NCI-H1694 treated with DMSO at 0.1 percent for 48 hours (cell line): Measurements from ENCODE around the gene ISM1.

Source experiments
- DNase-seq: peaks from one replicate; lab custom pipeline; 2025; lab: John Stamatoyannopoulos, UW

The ISM1 gene

DNA sequence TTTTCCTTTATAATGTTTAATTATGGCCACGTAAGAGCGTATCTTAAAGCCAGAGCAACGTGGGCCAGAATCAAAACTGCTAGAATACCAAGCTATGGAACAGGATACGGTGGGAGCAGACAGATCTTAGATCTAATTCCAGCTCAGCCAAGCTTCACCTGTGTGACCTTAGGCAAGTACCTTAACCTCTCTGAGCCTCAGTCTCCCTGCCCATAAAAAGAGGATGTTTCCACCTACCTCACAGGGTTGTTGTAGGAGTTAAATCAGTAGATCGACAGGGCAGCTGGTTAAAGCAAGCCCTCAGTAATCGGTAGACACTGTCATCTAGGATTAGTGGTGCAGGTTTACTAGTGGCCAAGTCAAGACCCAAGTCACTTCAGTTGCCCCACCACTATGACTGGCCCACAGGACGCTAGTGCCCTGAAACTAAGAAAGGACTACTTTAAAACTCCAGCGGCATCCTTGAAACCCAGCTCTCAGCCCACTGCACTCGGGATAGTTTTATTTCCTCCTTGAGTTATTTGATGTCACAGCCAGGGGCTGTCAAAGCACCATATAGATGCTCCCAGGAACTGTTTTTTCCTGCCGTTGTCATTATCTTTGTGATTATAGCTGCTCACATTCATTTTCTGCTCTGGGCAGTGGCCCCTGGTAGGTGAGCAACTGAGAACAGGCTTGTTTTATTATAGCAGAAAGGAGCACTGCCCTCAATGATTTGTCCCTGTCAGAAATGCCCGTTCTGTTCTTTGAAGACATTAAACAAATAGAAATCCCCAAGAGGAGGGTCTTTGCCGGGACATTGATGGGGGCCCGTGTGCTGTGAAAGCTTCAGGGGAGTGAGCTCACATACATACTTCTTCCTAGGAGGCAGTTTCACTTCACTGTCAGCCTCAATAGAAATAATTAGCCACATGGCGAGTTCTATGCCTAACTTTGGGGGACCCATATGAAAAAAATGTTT, 63.1 kb downstream of the ISM1 start:
- no peak for DNase-seq

DNA sequence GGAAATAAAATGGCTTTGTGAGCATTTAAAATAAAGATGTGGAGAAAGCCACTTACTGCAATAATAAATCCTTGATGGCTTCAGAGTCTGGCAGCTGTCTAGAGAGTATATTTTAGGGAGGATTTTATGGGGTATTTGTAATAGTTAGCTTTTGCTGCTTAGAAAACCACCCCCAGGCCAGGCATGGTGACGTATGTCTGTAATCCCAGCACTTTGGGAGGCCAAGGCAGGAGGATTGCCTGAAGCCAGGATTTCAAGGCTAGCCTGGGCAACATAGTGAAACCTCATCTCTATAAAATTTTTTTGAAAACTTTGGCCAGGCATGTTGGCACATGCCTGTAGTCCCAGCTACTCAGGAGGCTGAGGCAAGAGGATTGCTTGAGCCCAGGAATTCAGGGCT, 63.8 kb downstream of the ISM1 start:
- no peak for DNase-seq

DNA sequence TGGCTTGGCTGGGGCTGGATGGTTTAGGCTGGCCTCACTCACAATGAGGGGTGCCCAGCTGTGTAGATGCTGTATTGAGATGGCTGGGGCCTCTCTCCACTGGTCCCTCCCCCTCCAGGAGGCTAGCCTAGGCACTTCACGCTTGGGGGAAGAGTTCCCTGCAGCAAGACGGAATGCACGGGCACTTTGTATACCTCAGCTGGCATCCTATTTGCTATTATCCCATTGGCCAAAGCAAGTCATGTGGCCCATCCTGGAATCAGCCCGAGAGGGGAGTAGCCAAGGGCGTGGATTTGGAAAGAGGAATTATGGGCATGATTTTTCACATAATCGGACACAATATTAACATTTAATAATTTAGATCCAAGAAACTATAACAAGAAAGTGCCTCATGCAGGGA, 64.3 kb downstream of the ISM1 start:
- no peak for DNase-seq

DNA sequence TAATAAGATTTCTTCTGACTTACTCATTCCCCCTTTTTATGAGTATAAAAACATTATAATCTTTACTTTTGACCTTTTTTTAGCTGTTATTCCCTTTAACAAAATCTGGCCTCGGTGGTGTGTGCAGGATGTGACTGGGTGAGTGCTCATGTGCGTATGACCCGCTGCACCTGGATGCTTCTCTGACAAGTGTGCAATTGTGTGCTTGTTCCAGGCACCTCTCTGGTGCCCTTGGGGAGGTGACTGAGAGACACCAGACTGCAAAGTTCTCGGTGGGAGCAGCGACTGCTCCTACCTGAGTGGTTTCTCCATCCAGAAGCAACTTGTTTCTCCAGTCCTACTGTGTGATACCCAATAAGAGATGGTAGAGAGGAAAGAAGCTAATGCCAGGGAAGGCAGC, 65.0 kb downstream of the ISM1 start:
- DNase-seq, result no peak

DNA sequence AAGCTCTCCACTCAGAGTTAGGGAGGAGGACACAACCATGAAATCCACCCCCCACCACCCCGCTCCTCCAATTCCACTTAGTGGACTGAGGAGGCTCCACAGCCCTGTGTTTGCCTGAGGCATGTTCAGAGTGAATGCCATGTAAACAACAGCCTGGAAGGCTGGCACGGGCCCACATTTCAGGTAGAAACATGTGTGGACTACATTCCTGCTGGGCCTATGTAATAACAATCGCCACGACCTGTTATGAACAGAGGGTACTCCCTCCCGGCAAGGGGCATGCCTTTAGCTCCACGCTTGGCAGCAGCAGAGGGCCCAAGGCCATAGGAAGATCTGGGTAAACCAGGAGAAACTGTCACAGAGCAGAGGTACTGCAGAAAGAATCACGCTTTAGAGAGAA, 65.5 kb downstream of the ISM1 start:
- DNase-seq, result peak; percentile 82

DNA sequence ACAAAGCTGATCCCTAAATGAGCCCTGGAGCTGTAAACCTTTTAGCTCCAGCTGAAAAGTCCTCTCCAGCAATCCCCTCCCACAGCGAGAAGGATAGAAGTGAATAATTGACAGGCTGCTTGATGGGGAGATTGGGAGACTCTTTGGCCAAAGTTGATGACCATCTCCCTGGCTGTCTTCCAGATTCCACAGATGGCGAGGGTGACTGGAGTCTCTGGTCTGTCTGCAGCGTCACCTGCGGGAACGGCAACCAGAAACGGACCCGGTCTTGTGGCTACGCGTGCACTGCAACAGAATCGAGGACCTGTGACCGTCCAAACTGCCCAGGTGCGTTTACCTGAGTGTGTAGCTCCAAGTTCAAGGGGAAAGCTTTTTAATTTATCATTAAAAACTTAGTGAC, 67.3 kb downstream of the ISM1 start:
- no peak for DNase-seq

DNA sequence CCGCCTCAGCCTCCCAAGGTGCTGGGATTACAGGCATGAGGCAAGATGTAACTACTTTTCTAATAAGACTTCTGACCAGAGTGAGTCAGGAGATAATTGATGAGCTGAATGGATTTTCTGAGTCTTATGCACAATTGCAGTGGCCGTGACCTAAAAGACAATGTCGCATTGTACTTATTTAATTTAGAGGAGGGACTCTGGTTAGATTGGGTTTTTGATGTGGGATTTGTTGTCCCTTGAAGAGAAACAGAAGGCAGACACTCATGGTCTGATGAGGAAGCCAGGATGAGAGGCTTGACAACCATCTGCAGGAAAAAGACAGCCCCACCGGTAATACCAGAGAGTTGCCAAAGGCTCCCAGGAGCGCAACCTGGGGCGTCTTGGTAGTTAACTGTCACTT, 68.0 kb downstream of the ISM1 start:
- DNase-seq, result no peak

DNA sequence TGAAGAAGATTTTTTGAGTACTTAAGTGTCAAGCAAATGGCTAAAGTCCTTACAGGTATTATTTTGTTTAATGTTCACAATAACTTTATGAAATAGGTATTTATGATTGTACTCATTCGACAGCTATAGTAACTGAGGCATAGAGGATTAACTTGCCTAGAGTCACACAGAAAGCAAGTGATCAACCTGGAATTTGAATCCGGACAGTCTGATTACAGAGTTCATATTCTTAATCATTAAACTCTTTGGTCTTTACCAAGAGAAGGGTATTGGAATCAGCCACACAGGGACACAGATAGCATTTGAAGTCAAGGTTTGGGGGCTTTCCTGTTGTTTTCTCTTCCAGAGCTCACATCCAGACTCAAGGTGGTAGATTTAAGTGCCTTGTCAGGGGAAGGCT, 69.7 kb downstream of the ISM1 start:
- DNase-seq, result no peak

DNA sequence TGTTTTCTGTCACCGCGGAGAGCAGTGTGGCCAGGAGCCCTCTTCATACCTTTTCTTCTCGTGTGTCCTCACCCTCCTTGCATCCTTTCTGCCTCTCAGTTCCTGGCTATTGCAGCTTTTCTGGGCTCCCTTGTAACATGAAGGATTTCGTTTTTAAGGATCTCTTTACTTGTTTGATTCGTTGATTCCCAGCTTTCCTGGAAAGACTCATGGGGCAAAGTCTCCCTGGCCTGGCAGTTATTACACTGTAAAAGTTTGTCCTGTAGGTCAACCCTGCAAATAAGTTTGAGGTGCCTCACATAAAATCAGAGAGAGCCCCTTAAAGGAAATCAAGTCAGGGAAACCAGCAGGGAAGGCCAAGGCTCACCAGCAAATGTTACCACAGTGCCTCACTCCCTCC, 70.1 kb downstream of the ISM1 start:
- no peak for DNase-seq

DNA sequence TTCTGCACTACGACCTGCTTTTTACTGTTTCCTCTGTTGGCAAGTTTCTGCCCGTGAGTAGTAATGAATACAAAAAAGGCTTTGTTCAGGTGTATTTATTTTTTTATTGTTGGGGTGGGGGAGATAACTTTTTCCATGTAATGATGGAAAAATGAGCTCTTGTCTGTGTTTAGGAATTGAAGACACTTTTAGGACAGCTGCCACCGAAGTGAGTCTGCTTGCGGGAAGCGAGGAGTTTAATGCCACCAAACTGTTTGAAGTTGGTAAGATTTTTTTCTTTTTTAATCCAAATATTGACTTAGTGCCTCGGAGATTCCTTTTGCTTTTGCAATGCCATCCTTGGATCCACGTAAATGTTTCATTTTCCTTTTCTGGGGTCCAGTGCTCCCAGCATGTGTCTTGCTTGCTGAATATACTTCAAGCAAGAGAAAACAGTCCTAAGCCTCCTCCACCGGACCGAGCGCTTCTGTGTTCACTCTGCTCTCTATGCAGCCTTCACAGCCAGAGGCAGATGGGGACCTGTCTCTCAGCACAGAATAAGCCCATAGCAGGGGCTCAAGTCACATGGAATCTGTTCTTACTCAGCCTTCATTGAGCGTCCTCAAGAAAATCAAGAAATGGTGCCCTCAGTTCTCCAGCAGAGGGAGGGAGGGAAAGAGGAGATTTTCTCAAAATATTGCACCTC, 71.3 kb downstream of the ISM1 start:
- DNase-seq, result no peak

DNA sequence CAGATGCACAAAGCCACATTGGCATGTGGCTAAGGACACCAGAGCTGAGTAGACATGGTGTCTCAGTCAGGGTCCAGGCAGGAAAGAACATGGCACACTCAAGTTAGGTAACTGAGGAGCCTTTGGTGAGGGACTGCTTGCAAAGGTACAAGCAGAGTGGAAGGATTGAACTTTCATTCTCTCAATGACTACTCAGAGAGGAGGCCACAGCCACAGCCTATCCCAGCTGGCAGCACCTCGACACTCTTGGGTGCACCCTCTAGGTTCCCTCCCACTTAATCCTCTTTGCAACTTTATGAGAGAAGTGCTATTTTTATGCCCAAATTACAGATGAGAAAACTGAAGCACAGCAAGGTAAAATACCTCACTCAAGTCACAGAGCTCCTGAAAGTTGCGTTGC, 73.4 kb downstream of the ISM1 start:
- no peak for DNase-seq

DNA sequence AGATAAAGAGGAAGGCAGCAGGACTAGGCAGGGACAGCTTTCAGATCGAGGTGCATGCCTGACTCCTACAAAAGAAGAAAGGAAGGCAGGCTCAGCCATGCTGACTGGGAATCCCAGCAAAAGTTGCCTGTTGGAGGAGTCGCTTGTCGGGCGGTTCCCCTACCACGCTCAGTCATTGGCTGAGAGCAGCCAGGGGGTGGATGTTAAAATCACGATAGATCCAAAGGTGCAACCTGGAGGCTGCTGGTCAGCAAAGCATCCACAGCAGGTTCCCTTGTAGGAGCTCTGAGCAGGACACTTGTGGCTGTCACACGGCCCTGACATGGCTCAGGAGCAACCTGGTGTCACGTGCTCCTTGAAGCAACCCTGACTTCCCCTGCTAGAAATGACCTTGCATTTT, 74.6 kb downstream of the ISM1 start:
- DNase-seq, result no peak

DNA sequence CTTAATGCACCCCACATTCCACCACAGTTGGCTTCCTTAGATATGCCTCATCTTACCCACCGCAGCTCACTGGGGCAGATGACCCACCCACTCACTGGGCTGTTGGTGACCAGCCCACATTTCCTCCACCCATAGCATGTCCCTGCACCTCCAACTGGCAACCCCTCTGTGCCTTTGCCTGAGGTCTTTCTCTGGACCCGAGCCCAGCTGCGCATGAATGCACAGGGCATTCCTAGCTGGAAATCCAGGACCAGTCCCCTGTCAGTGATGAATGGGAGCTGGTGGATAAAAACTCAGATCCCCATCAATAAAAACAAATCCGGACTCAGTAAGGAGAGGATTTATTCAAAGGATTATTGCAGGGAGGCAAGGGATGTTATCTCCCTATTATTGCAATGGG, 75.0 kb downstream of the ISM1 start:
- DNase-seq, result no peak

DNA sequence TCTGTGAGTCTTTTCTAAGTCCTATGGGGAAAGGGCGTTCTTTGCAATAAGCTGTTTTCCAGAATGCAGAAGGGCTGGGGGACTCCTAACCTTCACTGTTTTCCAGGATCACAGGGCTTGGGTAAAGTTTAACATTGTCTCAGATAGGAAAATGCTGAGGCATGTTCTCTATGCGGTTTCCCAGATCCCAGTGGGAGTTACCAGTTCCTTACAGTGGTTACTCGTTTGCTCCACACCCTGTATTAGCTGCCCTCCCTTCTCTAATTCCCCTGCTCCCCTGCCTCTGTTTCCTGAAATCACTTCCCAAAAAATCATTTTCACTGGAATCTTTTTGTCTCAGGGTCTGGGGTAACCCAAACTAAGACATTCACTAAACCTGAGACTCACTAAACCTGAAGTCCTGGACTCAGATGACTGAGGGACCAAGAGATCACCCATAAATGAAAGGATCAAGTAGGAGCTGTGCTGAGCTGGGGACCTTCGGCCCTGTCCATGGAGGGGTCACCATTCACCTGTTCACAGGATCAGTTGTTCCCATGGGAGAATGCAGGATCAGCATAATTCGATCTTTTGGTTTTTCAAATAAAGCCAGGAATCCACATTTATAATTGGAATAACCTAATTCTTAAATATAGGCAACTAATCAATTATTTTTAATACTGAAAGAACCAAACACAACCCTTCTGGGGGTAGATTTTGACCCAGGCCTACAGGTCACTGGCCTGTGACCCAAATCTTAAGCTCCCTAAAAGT, 76.2 kb downstream of the ISM1 start:
- no peak for DNase-seq

DNA sequence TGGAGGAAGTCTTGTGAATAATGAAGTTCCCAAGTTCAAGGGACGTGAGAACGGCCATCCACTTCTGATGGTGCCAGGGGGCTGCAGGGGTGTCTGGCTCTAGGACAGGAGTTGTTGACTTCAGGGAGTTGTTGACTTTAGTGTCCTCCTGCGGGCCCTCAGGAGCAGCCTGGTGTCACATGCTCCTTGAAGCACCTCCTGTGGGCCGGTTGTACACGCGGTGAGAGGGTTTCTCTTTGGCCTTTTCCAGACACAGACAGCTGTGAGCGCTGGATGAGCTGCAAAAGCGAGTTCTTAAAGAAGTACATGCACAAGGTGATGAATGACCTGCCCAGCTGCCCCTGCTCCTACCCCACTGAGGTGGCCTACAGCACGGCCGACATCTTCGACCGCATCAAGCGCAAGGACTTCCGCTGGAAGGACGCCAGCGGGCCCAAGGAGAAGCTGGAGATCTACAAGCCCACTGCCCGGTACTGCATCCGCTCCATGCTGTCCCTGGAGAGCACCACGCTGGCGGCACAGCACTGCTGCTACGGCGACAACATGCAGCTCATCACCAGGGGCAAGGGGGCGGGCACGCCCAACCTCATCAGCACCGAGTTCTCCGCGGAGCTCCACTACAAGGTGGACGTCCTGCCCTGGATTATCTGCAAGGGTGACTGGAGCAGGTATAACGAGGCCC, 77.8 kb downstream of the ISM1 start:
- no peak for DNase-seq

DNA sequence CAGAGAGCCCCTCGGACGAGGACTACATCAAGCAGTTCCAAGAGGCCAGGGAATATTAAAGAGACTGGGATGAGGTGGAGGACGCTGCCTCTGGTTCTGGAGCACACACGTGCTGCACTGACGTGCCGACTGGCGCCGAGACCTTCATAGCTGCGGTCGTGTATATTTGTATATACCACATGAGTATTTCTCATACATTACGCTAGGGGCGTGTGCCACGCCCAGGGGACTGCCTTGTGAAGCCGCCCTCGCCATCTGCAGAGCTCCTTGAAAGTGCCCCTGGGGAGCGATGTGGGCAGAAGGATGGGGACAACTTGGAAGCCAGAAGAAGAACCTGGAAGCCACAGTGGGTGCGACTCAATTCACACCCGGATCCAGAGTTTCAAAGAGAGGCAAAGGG, 78.3 kb downstream of the ISM1 start:
- no peak for DNase-seq

DNA sequence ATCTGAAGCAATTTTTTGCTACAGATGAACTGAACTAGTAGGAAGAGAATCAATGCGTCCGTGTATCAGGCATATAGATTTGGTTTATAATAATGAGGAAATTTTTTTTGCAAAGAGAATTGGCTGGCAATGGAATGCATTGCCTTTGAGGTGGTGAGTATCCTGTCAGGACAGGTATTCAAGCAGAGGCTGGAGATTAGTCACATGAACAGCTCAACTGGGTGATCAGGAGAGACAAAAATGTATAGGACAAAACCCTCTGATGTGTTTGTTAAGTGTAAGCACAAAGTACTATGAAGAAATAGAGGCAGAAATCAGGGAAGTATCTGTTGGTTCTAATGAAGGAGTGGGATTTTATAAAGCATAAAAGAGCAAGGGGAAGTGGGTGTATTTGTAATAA, 80.5 kb downstream of the ISM1 start:
- no peak for DNase-seq

DNA sequence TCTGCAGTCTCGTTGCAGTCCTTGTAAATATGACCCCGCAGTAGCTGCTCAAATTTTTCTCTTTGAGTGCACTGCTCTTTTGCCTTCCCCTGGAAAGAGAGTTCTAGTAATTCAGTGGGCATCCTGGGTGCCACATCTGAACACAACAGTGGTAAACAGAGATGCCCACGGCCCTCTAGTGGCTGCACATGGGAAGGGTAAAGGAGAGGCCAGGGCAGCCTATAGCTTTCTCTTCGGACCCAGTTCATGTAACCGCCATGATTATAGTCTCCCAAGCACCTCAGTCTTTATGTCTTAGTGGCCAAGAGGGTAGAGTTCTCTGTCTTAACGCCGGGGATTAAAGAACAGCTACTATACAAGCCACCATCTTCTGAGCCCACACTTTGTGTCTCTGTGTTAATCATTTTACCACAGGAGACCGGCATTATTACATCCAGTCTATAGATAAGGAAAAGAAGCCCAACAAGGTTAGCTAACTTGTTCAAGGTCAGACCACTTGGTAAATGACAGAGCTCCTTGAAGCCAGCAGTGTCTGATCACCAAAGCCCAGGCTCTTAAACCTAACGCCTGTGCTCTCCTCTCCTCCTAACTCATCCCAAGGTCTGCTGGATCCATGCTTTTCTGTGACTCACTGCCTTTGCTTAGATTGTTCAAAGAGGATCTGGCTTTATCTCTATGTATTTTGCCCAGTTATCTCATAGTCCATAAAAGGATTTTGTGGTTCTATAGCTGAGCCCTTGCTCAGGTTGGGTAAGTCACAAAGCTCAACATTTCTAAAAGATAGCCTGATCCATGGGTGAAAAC, 81.8 kb downstream of the ISM1 start:
- peak; percentile 19 for DNase-seq

DNA sequence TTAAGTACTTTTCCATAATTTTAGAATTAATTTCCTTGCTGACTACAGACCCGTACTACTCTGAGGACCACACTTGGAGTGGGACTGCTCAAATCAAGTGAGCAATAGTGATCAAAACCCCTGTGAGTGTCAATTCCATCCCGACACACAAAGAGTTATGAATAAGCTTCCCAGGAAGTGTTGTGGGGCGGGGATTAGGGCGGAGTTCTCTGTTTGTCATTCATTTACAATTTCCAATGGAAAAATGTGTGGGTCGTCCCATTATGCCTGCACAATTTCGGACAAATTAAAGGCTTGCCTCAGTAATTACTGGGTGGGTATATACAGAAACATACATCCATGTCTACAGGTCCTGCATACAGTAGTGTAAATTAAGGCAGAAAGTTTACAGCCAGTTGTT, 84.2 kb downstream of the ISM1 start:
- DNase-seq, result no peak

DNA sequence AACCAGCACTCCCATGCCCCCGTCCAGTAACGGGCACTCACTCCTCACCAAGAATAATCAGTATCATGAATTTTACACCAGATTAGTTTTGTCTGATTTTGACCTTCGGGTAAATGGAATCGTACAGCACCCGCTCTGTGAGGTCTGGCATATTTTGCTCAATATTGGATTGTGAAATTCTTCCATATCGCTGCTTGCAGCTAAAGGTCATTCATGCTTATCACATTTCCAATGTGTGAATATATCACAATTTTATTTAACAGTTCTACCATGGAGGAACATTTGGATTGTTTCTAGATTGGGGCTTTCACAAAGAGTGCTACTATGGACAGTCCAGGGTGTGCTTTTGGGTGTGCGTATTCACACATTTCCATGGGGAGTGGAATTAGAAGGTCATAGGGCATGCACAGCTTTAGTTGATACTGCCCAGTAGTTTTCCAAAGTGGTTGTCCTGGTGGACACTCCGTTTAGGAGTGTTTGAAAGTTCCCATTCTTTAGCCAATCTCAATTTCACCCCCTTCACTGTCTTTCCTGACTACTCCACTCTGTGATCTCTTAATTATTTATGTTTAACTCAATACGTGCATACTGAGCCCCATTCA, 86.6 kb downstream of the ISM1 start:
- no peak for DNase-seq

DNA sequence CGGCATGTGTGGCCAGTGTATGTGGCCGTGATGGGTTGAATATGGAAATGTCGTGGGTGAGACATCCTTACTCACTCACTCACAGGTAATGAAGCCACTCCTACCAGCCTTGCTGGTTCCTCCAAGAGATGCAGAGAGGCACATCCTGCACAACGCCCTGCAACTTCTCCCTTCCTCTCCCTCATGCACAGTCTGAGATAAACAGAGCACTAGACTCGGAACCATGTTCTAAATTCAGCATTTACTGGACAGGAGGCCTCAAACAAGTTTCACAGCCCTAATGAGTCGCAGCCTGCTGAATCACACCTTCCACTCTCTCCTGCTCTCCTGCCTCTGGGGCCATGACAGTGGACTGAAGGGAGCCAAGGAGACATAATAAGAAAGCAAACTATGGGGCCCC, 91.2 kb downstream of the ISM1 start:
- DNase-seq, result no peak
